WTC11 (cell line): ENCODE measurements around the gene RADIL. TPM values are rescaled to one million over a fixed set of nuclear protein-coding genes. Genes with fewer than 3 reads are reported as not detected.
A peak's percentile ranks its signal among the peaks of the same experiment; 100 is the strongest.

Experiments
- ATAC-seq: fragments of 200-7000 bp; cut with Tn5 transposase; 2 replicates; pipeline ENCODE4 v1.10.0; 2021; ENCODE audit warnings: mild to moderate bottlenecking, moderate library complexity
- CTCF ChIA-PET: fragments of 300-600 bp; sonication (Branson Sonifier 250); formaldehyde crosslinking; loops from one replicate; lab custom pipeline; 2021; ENCODE audit warnings: antibody characterized with exemption; lab: Charles Lee
- POLR2A ChIA-PET: fragments of 350-600 bp; sonication (Branson Sonifier 250); formaldehyde crosslinking; loops from one replicate; lab custom pipeline; 2021; ENCODE audit warnings: antibody characterized with exemption; lab: Charles Lee
- DNase-seq: peaks from one replicate; pipeline ENCODE4 v3.0.0; 2021; ENCODE audit warnings: low spot score
- H3K27ac Mint-ChIP-seq: 2 replicates; pipeline ENCODE4 v1.8.0; 2021; ENCODE audit warnings: mixed read lengths
- H3K27me3 Mint-ChIP-seq: 2 replicates; pipeline ENCODE4 v1.8.0; 2021; ENCODE audit warnings: low read depth, mild to moderate bottlenecking, moderate library complexity, mixed read lengths
- H3K36me3 Mint-ChIP-seq: 2 replicates; pipeline ENCODE4 v1.8.0; 2021; ENCODE audit warnings: mixed read lengths
- H3K4me1 Mint-ChIP-seq: 2 replicates; pipeline ENCODE4 v1.8.0; 2022; ENCODE audit warnings: mixed read lengths
- H3K4me3 Mint-ChIP-seq: 2 replicates; pipeline ENCODE4 v1.8.0; 2021; ENCODE audit warnings: mild to moderate bottlenecking, moderate library complexity, mixed read lengths
- H3K9me3 Mint-ChIP-seq: 2 replicates; pipeline ENCODE4 v1.8.0; 2021; ENCODE audit warnings: mixed read lengths
- CBFB ChIP-seq: sonication (generic); formaldehyde crosslinking; IDR thresholded peaks from 2 replicates; pipeline ENCODE4 v1.8.1; 2022; ENCODE audit warnings: mild to moderate bottlenecking, low read depth, missing genetic modification reagents
- ESRRA ChIP-seq: sonication (generic); formaldehyde crosslinking; IDR thresholded peaks from 2 replicates; pipeline ENCODE4 v1.8.1; 2022; ENCODE audit warnings: mild to moderate bottlenecking, missing genetic modification reagents, borderline replicate concordance
- FOXK1 ChIP-seq: sonication (generic); formaldehyde crosslinking; IDR thresholded peaks from 2 replicates; pipeline ENCODE4 v1.8.0; 2022; ENCODE audit warnings: mild to moderate bottlenecking, moderate library complexity, missing genetic modification reagents
- FOXP1 ChIP-seq: sonication (generic); formaldehyde crosslinking; IDR thresholded peaks from 2 replicates; pipeline ENCODE4 v1.8.0; 2022; ENCODE audit warnings: missing genetic modification reagents, mild to moderate bottlenecking, moderate library complexity, borderline replicate concordance
- HMGXB4 ChIP-seq: sonication (generic); formaldehyde crosslinking; IDR thresholded peaks from 2 replicates; pipeline ENCODE4 v1.8.1; 2023; ENCODE audit warnings: mild to moderate bottlenecking, moderate library complexity, missing genetic modification reagents
- NFYB ChIP-seq: sonication (generic); formaldehyde crosslinking; conservative IDR thresholded peaks from 2 replicates; pipeline ENCODE4 v1.8.0; 2022; ENCODE audit warnings: low read depth, missing genetic modification reagents
- NR1H2 ChIP-seq: sonication (generic); formaldehyde crosslinking; IDR thresholded peaks from 2 replicates; pipeline ENCODE4 v1.9.0; 2021; ENCODE audit warnings: mild to moderate bottlenecking, moderate library complexity, missing genetic modification reagents
- ZNF138 ChIP-seq: sonication (generic); formaldehyde crosslinking; conservative IDR thresholded peaks from 2 replicates; pipeline ENCODE4 v1.8.1; 2022; ENCODE audit warnings: mild to moderate bottlenecking, moderate library complexity, missing genetic modification reagents
- ZSCAN18 ChIP-seq: fragments of 250-450 bp; sonication (Bioruptor Pico); IDR thresholded peaks from 2 replicates; pipeline ENCODE4 v2.1.2; 2022; ENCODE audit warnings: mild to moderate bottlenecking, moderate library complexity
- total RNA-seq: library from RNA; stranded (reverse); gene quantifications from 3 replicates; pipeline ENCODE4 v1.2.3, GENCODE V29; 2021
- TF ChIP-seq, protein P1 (sequence below): sonication (generic); formaldehyde crosslinking; IDR thresholded peaks from 2 replicates; pipeline ENCODE4 v1.8.1; 2022; ENCODE audit warnings: missing genetic modification reagents, borderline replicate concordance
- TF ChIP-seq, protein P2 (sequence below): sonication (generic); formaldehyde crosslinking; IDR thresholded peaks from 2 replicates; pipeline ENCODE4 v1.8.1; 2023; ENCODE audit warnings: mild to moderate bottlenecking, missing genetic modification reagents, moderate library complexity
- TF ChIP-seq, protein P3 (sequence below): sonication (generic); formaldehyde crosslinking; IDR thresholded peaks from 2 replicates; pipeline ENCODE4 v1.8.1; 2023; ENCODE audit warnings: mild to moderate bottlenecking, missing genetic modification reagents, borderline replicate concordance
- TF ChIP-seq, protein P4 (sequence below): sonication (generic); formaldehyde crosslinking; IDR thresholded peaks from 2 replicates; pipeline ENCODE4 v1.8.0; 2023; ENCODE audit warnings: missing genetic modification reagents
- TF ChIP-seq, protein P5 (sequence below): fragments of 250-450 bp; sonication (Bioruptor Pico); IDR thresholded peaks from 2 replicates; pipeline ENCODE4 v1.8.0; 2021; ENCODE audit warnings: mild to moderate bottlenecking
- TF ChIP-seq, protein P6 (sequence below): sonication (generic); formaldehyde crosslinking; conservative IDR thresholded peaks from 2 replicates; pipeline ENCODE4 v1.8.1; 2023; ENCODE audit warnings: mild to moderate bottlenecking, low read depth, missing genetic modification reagents, moderate library complexity
- TF ChIP-seq, protein P7 (sequence below): fragments of 250-450 bp; sonication (Bioruptor Pico); IDR thresholded peaks from 2 replicates; pipeline ENCODE4 v1.9.0; 2021; ENCODE audit warnings: mild to moderate bottlenecking, borderline replicate concordance

RADIL gene
- total RNA-seq, 1 experiment from 2014 or later, result 11.1 TPM

DNA sequence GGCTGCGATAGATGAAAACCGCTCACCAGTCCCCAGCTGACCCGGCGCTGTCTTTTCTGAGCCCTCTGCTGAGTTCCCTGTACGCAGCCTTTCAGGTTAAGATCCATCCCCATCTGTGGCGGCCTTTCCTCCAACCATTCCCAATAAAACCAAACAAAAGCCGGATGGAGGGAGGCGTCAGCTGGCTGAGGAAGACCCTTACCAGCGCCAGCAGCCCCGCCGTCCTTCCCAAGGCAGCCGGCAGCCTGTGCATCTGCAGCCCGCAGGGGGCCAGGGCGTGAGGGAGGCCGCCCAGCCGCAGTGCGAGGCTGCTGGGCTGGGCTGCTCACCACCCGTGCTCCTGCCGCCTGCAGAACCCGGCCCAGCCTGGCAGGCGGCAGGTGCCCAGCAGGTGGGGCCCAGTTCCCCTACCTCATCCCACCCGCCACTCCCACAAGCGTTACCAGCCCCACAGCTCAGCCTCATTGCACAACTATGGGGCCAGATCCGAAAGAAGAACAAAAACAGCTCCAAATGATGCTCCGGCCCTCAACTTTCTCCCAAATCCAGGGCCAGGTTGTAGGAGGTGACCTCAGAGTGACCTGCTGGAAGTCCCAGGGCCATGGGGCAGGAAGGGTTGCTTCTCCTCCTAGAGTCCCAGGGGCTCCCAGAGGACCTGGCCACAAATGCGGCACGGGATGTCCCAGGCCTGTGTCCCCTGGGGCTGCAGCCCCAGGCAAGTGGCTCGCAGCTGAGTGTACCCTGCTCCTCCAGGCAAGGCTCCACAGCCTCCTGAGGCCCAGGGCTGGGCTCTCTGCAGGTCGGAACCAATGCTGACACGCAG is 45.5 kb downstream of the RADIL start:
- CTCF ChIA-PET, result interaction anchor here (0.6 to 1.8 kb wide), 2 partner anchors 8 to 46 kb away, joined by 3 to 6 read pairs; partner anchors contain the start of gene RADIL
- no peaks in the 10 kb centered on the region for H3K27me3 Mint-ChIP-seq
- DNase-seq, result peak; percentile 22
- peak; percentile 68 for ATAC-seq
- POLR2A ChIA-PET, result no interaction called here
- H3K36me3 Mint-ChIP-seq, result no peaks in the 10 kb centered on the region
- H3K9me3 Mint-ChIP-seq, result no peaks in the 10 kb centered on the region
- H3K4me1 Mint-ChIP-seq, result 0 out of 2 replicates have a peak, but pooled peaks cover 5% of the 10 kb centered on the region
- TF ChIP-seq, protein P1, sequence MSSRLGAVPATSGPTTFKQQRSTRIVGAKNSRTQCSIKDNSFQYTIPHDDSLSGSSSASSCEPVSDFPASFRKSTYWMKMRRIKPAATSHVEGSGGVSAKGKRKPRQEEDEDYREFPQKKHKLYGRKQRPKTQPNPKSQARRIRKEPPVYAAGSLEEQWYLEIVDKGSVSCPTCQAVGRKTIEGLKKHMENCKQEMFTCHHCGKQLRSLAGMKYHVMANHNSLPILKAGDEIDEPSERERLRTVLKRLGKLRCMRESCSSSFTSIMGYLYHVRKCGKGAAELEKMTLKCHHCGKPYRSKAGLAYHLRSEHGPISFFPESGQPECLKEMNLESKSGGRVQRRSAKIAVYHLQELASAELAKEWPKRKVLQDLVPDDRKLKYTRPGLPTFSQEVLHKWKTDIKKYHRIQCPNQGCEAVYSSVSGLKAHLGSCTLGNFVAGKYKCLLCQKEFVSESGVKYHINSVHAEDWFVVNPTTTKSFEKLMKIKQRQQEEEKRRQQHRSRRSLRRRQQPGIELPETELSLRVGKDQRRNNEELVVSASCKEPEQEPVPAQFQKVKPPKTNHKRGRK (CRISPR knock-in tag), result no peak
- TF ChIP-seq HMGXB4 (CRISPR knock-in tag) (no peak), ESRRA (no peak), NFYB (CRISPR knock-in tag) (no peak), NR1H2 (CRISPR knock-in tag) (no peak), FOXK1 (no peak), ZSCAN18 (no peak), FOXP1 (CRISPR knock-in tag) (no peak), ZNF138 (CRISPR knock-in tag) (no peak), CBFB (CRISPR knock-in tag) (no peak)
- TF ChIP-seq, protein P2, sequence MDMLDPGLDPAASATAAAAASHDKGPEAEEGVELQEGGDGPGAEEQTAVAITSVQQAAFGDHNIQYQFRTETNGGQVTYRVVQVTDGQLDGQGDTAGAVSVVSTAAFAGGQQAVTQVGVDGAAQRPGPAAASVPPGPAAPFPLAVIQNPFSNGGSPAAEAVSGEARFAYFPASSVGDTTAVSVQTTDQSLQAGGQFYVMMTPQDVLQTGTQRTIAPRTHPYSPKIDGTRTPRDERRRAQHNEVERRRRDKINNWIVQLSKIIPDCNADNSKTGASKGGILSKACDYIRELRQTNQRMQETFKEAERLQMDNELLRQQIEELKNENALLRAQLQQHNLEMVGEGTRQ (CRISPR knock-in tag), result no peak
- TF ChIP-seq, protein P3, sequence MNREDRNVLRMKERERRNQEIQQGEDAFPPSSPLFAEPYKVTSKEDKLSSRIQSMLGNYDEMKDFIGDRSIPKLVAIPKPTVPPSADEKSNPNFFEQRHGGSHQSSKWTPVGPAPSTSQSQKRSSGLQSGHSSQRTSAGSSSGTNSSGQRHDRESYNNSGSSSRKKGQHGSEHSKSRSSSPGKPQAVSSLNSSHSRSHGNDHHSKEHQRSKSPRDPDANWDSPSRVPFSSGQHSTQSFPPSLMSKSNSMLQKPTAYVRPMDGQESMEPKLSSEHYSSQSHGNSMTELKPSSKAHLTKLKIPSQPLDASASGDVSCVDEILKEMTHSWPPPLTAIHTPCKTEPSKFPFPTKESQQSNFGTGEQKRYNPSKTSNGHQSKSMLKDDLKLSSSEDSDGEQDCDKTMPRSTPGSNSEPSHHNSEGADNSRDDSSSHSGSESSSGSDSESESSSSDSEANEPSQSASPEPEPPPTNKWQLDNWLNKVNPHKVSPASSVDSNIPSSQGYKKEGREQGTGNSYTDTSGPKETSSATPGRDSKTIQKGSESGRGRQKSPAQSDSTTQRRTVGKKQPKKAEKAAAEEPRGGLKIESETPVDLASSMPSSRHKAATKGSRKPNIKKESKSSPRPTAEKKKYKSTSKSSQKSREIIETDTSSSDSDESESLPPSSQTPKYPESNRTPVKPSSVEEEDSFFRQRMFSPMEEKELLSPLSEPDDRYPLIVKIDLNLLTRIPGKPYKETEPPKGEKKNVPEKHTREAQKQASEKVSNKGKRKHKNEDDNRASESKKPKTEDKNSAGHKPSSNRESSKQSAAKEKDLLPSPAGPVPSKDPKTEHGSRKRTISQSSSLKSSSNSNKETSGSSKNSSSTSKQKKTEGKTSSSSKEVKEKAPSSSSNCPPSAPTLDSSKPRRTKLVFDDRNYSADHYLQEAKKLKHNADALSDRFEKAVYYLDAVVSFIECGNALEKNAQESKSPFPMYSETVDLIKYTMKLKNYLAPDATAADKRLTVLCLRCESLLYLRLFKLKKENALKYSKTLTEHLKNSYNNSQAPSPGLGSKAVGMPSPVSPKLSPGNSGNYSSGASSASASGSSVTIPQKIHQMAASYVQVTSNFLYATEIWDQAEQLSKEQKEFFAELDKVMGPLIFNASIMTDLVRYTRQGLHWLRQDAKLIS (CRISPR knock-in tag), result no peak
- TF ChIP-seq, protein P4, sequence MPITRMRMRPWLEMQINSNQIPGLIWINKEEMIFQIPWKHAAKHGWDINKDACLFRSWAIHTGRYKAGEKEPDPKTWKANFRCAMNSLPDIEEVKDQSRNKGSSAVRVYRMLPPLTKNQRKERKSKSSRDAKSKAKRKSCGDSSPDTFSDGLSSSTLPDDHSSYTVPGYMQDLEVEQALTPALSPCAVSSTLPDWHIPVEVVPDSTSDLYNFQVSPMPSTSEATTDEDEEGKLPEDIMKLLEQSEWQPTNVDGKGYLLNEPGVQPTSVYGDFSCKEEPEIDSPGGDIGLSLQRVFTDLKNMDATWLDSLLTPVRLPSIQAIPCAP, result no peak
- TF ChIP-seq, protein P5, sequence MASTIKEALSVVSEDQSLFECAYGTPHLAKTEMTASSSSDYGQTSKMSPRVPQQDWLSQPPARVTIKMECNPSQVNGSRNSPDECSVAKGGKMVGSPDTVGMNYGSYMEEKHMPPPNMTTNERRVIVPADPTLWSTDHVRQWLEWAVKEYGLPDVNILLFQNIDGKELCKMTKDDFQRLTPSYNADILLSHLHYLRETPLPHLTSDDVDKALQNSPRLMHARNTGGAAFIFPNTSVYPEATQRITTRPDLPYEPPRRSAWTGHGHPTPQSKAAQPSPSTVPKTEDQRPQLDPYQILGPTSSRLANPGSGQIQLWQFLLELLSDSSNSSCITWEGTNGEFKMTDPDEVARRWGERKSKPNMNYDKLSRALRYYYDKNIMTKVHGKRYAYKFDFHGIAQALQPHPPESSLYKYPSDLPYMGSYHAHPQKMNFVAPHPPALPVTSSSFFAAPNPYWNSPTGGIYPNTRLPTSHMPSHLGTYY, result no peak
- TF ChIP-seq, protein P6, sequence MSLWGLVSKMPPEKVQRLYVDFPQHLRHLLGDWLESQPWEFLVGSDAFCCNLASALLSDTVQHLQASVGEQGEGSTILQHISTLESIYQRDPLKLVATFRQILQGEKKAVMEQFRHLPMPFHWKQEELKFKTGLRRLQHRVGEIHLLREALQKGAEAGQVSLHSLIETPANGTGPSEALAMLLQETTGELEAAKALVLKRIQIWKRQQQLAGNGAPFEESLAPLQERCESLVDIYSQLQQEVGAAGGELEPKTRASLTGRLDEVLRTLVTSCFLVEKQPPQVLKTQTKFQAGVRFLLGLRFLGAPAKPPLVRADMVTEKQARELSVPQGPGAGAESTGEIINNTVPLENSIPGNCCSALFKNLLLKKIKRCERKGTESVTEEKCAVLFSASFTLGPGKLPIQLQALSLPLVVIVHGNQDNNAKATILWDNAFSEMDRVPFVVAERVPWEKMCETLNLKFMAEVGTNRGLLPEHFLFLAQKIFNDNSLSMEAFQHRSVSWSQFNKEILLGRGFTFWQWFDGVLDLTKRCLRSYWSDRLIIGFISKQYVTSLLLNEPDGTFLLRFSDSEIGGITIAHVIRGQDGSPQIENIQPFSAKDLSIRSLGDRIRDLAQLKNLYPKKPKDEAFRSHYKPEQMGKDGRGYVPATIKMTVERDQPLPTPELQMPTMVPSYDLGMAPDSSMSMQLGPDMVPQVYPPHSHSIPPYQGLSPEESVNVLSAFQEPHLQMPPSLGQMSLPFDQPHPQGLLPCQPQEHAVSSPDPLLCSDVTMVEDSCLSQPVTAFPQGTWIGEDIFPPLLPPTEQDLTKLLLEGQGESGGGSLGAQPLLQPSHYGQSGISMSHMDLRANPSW, result no peak
- TF ChIP-seq, protein P7, sequence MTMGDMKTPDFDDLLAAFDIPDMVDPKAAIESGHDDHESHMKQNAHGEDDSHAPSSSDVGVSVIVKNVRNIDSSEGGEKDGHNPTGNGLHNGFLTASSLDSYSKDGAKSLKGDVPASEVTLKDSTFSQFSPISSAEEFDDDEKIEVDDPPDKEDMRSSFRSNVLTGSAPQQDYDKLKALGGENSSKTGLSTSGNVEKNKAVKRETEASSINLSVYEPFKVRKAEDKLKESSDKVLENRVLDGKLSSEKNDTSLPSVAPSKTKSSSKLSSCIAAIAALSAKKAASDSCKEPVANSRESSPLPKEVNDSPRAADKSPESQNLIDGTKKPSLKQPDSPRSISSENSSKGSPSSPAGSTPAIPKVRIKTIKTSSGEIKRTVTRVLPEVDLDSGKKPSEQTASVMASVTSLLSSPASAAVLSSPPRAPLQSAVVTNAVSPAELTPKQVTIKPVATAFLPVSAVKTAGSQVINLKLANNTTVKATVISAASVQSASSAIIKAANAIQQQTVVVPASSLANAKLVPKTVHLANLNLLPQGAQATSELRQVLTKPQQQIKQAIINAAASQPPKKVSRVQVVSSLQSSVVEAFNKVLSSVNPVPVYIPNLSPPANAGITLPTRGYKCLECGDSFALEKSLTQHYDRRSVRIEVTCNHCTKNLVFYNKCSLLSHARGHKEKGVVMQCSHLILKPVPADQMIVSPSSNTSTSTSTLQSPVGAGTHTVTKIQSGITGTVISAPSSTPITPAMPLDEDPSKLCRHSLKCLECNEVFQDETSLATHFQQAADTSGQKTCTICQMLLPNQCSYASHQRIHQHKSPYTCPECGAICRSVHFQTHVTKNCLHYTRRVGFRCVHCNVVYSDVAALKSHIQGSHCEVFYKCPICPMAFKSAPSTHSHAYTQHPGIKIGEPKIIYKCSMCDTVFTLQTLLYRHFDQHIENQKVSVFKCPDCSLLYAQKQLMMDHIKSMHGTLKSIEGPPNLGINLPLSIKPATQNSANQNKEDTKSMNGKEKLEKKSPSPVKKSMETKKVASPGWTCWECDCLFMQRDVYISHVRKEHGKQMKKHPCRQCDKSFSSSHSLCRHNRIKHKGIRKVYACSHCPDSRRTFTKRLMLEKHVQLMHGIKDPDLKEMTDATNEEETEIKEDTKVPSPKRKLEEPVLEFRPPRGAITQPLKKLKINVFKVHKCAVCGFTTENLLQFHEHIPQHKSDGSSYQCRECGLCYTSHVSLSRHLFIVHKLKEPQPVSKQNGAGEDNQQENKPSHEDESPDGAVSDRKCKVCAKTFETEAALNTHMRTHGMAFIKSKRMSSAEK (CRISPR knock-in tag), result no peak
- H3K4me3 Mint-ChIP-seq, result no peak overlapping the region
- H3K27ac Mint-ChIP-seq, result peak overlapping the region; percentile 68
